H1 (cell line): ENCODE results near the gene GPC1. TPM values are rescaled to one million over a fixed set of nuclear protein-coding genes. Genes with fewer than 3 reads are reported as not detected.

ENCODE experiments used
- SIX5 ChIP-seq: IDR thresholded peaks from 2 replicates; pipeline ENCODE4 v1.6.1; 2011; ENCODE audit warnings: mild to moderate bottlenecking, low read depth, low read length
- polyA plus RNA-seq, 7 experiments: library from polyadenylated mRNA; depleted of rRNA in 3 of 7; stranded (reverse) in 5 of 7; unstranded in 2 of 7; fragments of >200 nt in 5 of 7; fragments of 200-250 nt in 2 of 7; gene quantifications; 1 replicate in 5 of 7; 2 replicates in 1 of 7; 4 replicates in 1 of 7; pipeline versions ENCODE4 v1.2.1 to v1.2.3, GENCODE V29; 2011 to 2013; ENCODE audit warnings: missing spikeins in 2 of 7, mixed read lengths in 2 of 7
- total RNA-seq: library from RNA; stranded (reverse); fragmentation: NEBNext Ultra II Directional; extraction: Animal tissue kit (Norgen Biotek cat#: 25700); gene quantifications from 2 replicates; pipeline ENCODE4 v1.2.1, GENCODE V29; 2021

GPC1 gene
- total and polyA plus RNA-seq, 2 of the 8 experiments (the other 6 are each of a cell fraction or from before 2014, with no cell fraction given) = 21.9 to 28.3 TPM

- no peak for TF ChIP-seq SIX5
Observed at GRCh38 chr2:240411261-240412160, 24.0 kb upstream of the GPC1 start (continued).
